Measurements from ENCODE around the gene GKN1.

Gene GKN1

GRCh38 chr2:68989035-68989434 lies 14.6 kb downstream of the GKN1 start:
- DNase-seq: no peak
- no peak overlapping the region for H3K4me3 ChIP-seq (ENCODE audit: low read depth, low read length)
- no peak for TF ChIP-seq CTCF (IDR thresholded peaks at IDR 0.05; ENCODE audit: low read depth, low read length)
- H3K27me3 ChIP-seq (ENCODE audit: insufficient read depth, low read depth, severe bottlenecking): peaks cover 10% of the 10 kb centered on the region
- H3K36me3 ChIP-seq: no peaks in the 10 kb centered on the region
- no peak overlapping the region for H3K27ac ChIP-seq
- H3K9me3 ChIP-seq (ENCODE audit: severe bottlenecking): no peaks in the 10 kb centered on the region

- Histone ChIP-seq H3K27me3 (ENCODE audit: insufficient read depth, low read depth, severe bottlenecking) (peaks cover 16% of the 10 kb centered on the region), H3K27ac (no peak overlapping the region), H3K4me3 (ENCODE audit: low read depth, low read length) (no peak overlapping the region), H3K9me3 (ENCODE audit: severe bottlenecking) (no peaks in the 10 kb centered on the region), H3K36me3 (no peaks in the 10 kb centered on the region)
- no peak for DNase-seq
- no peak for TF ChIP-seq CTCF (IDR thresholded peaks at IDR 0.05; ENCODE audit: low read depth, low read length)
Observed at GRCh38 chr2:68992341-68992740, 17.9 kb downstream of the GKN1 start.

- TF ChIP-seq CTCF (IDR thresholded peaks at IDR 0.05; ENCODE audit: low read depth, low read length): no peak
- Histone ChIP-seq H3K4me3 (ENCODE audit: low read depth, low read length) (no peak overlapping the region), H3K9me3 (ENCODE audit: severe bottlenecking) (no peaks in the 10 kb centered on the region), H3K27ac (no peak overlapping the region), H3K27me3 (ENCODE audit: insufficient read depth, low read depth, severe bottlenecking) (peaks cover 16% of the 10 kb centered on the region), H3K36me3 (no peaks in the 10 kb centered on the region)
- no peak for DNase-seq
Observed at GRCh38 chr2:68992933-68993332, 18.5 kb downstream of the GKN1 start.

GRCh38 chr2:68993660-68994059 lies 19.2 kb downstream of the GKN1 start:
- Histone ChIP-seq H3K27ac (no peak overlapping the region), H3K9me3 (ENCODE audit: severe bottlenecking) (no peaks in the 10 kb centered on the region), H3K4me3 (ENCODE audit: low read depth, low read length) (no peak overlapping the region), H3K36me3 (no peaks in the 10 kb centered on the region), H3K27me3 (ENCODE audit: insufficient read depth, low read depth, severe bottlenecking) (peaks cover 16% of the 10 kb centered on the region)
- TF ChIP-seq CTCF (IDR thresholded peaks at IDR 0.05; ENCODE audit: low read depth, low read length): no peak
- DNase-seq: no peak

GRCh38 chr2:68994864-68995263 lies 20.4 kb downstream of the GKN1 start:
- Histone ChIP-seq H3K9me3 (ENCODE audit: severe bottlenecking) (no peaks in the 10 kb centered on the region), H3K4me3 (ENCODE audit: low read depth, low read length) (no peak overlapping the region), H3K27ac (no peak overlapping the region), H3K36me3 (no peaks in the 10 kb centered on the region), H3K27me3 (ENCODE audit: insufficient read depth, low read depth, severe bottlenecking) (peaks cover 11% of the 10 kb centered on the region)
- no peak for TF ChIP-seq CTCF (IDR thresholded peaks at IDR 0.05; ENCODE audit: low read depth, low read length)
- no peak for DNase-seq

GRCh38 chr2:68995916-68996315 lies 21.5 kb downstream of the GKN1 start:
- Histone ChIP-seq H3K27me3 (ENCODE audit: insufficient read depth, low read depth, severe bottlenecking) (peaks cover 11% of the 10 kb centered on the region), H3K36me3 (no peaks in the 10 kb centered on the region), H3K9me3 (ENCODE audit: severe bottlenecking) (no peaks in the 10 kb centered on the region), H3K27ac (no peak overlapping the region), H3K4me3 (ENCODE audit: low read depth, low read length) (no peak overlapping the region)
- no peak for TF ChIP-seq CTCF (IDR thresholded peaks at IDR 0.05; ENCODE audit: low read depth, low read length)
- DNase-seq: no peak
